NCI-H69 (cell line): ENCODE data around the gene UCKL1.

Experiments
- DNase-seq: peaks from one replicate; lab custom pipeline; 2025; lab: John Stamatoyannopoulos, UW

Gene UCKL1

DNA sequence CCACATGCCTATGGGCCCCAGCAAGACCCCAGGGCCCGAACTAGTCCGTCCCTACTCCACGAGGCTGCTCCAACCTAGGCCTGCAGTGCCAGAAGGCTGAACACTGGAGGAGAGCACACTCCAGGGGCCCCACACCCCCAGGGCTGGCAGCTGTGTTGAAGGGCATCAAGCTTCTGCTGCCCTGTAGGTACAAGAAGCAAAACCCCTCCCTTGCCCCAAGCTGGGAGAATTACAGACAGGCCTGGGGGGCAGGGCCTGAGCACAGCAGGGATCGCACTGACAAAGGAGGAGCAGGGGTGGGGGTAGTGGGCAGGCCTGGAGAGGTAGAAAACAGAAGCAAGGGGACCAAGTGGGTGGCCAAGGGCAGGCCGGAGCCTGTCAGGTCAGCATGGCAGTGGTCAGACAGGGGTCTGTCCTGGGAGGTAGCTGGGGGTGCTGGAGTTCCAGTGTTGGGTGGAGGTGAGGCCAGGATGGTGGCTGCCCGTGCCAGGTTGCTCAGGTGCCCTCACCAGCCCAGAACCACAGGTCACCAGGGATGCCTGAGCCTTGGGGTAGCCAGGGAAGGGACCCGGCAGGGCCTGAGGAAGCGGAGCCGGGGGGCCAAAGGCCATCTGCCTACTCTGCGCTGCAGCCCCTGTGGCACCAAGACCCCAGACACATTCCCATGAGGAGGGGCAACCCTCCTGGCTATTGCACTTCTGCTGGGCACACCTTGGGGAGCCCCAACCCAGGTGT, 2.9 kb upstream of the UCKL1 start:
- DNase-seq, result peak; percentile 77

DNA sequence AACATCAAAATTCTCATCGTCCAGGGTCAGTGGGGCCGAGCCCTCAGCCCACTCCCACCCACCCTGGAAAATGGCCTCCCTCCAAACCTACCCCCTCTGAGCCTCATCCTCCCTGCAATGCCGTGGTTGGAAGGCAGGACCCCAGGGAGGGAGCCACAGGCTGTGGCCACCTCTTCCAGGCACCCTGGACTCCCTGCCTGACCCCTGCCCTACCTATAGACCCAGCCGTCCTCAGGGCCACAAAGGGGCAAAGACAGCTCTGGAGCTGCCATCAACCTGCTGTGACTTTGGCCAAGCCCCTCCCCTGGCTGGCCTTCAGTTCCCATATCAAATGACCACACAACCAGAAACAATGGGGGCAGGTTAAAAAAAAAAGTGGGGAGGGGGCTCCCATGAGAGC, 2.3 kb upstream of the UCKL1 start:
- no peak for DNase-seq

DNA sequence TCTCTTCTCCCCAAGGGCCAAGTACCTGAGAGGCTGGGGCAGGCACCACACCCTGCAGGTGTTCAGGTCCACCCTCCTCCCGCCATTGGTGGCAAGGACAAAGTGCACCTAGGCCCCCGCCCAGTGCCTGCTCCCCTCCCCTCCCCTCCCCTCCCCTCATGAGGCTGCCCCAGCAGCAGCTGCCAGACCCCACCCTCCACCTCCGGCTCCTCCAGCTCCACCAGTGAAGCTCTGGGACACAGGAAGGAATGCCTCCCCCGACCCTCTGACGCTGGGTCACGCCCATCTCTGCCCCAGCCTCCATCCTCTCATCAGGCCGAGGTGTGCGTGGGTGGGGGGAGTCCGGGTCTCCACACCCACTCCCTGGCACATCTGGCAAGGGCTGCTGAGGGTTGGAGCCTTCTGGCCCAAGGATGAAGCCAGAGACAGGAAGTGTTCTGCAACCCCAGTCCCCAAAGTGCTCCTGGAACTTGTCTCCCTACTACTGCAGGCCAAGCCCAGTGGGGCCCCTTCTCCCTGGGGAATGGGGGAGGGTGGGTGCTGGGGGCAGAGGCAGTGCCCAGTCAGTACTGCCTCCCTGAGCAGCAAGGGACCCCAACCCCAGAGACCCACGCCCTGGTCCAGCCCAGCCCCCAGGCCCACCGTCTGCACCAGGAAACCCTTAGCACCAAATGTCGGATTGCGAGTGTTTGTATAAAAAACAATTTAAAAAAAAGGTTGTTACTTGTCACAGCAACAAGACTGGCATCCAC, 1.6 kb upstream of the UCKL1 start:
- DNase-seq, result peak; percentile 90

DNA sequence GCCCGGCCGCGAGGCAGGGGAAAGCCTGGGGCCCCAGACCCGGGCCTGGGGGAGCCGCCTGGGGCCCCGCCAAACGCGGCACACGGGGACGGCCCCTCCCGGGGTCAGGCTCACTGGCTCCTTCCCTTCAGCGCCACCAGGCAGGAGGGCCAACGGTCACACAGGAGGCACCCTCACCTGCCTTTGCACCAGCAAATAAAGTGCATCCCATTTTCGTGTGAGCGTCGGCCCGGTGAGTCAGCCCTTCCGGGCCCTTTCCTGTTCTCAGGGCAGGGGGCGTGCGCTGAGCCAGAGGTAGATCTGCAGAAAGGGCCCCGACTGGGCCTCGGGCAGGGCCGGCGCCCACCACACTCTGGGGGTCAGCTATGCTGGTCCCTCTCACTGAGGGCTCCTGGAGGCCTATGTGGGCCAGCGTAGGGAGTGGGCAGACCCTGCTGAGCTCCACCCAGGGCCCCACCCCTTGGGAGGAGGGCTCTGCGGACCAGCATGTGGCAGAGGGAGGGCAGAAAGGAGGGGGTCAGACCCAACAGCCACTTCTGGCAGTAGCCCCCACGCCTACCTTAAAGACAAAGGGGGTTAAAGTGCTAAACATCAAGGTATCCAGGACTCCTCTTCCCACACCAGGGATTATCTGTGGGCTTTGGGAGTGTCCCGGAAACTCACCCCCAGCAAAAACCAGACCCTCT, 931 bp upstream of the UCKL1 start:
- peak; percentile 87 for DNase-seq

DNA sequence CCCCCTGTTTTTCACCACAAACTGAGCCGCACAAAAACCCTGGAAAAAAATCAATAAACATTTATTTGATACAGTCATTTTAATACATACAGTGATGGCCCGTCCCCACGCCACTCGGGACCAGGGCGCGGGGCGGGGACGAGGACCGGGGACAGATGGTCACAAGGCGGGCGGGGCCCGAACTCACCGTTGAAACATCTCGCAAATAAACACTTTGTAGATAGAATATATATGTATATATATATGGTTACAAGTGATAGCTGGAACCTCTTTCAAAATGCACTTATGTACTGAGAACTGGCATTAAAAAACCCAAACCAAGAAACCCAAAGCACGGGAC, 418 bp upstream of the UCKL1 start:
- no peak for DNase-seq

- DNase-seq, result peak; percentile 32
These were observed 862 bp downstream of the UCKL1 start for GRCh38 chr20:63955281-63955826.

DNA sequence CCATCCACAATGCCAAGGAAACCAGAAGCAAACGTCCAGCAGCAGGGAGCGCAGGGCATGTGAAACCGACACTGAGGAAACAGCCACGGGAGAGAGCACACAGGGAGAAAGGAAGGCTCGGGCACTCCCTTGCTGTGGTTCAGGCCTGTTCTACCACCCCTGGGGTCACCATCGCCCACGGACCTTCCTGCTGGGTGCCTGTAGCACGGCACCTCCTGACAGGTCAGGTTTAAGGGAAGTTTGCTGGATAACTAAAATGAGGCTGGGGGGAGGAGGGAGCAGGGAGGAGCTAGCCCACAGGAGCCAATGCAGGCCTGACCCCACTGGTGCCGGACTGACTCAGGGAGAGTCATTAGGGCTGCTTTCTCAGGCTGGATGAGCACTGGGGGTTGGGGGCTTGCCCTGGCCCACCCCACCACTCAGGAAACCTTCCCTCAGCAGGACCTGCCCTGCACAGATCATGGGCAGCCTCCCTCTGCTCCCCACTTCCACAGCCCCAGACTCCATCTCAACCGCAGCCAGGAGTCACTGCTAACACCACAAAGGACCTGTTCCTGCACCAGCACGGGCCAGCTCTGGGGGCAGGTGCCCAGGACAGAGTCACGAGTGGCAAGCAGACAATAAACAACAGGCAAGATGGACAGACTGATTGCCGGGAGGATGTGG, 2.3 kb downstream of the UCKL1 start:
- no peak for DNase-seq

GRCh38 chr20:63952769-63953168, 3.4 kb downstream of the UCKL1 start:
- no peak for DNase-seq

- DNase-seq, result no peak
These were observed 4.0 kb downstream of the UCKL1 start for GRCh38 chr20:63952210-63952535.

DNA sequence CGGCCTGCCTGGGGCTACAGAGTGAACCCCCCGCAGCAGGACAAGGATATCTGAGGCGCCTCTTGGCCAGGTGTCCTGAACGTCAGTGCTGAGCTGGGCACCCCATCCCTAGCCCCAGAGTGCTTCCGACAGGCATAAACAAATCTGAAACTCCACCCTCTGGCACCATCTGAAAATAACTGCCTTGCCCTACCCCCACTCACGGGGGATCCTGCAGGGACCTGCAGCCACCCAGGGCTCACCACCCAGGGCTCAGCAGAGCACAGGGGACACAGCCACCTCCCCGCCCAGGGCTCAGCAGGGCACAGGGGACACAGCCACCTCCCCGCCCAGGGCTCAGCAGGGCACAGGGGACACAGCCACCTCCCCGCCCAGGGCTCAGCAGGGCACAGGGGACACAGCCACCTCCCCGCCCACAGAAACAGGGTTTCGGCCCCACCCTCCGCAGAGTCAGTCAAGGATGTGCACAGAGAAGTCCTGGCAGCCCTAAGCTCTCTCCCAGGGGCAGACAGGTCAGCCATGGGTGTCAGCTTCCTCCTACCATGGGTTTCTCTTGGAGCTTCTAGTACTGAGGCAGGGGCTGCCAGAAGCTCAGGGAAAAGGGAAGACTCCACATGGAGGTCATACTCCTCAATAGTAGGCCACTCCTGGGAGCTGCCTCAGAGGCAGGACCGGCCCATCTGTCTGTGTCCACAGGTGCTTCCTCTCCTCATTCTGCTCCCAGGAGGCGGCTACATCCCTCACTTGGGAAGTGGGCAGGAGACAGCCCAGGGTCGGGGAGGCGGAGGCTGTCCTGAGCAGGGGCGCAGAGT, 4.6 kb downstream of the UCKL1 start:
- no peak for DNase-seq

GRCh38 chr20:63950701-63951397, 5.4 kb downstream of the UCKL1 start:
- DNase-seq, result no peak

- DNase-seq, result no peak
These were observed 8.4 kb downstream of the UCKL1 start for GRCh38 chr20:63947638-63948456.

- no peak for DNase-seq
These were observed 9.1 kb downstream of the UCKL1 start for GRCh38 chr20:63946986-63947637.

DNA sequence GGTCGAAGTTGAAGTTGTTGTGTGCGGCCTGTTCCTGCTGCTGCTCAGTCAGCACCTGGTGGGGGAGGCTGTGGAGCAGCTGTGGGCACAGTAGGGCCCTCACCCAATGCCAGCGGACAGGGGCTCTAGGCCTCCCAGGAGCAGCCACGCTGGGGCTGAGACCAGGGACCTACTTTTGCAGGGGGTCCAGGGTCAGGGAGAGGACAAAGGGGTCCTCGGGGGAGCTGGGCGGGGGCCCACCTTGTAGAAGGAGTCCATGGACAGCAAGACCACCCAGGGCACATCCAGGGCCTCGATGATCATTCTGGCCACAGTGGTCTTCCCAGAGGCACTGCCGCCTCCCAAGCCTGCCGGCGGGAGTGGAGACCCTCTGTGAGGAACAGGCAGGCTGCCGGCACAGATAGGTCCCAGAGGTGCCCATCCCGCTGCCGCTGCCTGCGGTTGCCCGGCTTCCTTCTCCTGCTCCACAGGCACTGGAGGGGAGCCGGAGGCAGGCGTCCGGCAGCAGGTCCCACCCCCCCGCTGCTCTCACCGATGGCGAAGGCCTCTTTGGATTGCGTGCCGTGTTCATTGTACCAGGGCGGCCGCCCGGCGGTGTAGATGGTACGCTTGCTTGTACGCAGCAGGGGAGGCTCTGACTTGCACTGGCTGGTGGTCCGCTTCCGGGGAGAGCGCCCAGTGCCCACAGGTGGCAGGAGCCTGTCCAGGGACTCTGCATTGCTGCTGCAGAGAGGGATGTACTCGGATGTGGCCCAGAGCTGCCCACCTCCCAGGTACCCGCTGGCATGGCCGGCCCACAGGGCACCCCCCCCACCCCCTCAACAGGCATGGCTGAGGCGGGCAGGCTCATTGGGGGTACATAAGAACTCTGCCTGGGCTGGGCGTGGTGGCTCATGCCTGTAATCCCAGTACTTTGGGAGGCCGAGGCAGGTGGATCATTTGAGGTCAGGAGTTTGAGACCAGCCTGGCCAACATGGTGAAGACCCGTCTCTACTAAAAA, 10.0 kb downstream of the UCKL1 start:
- no peak for DNase-seq

GRCh38 chr20:63945031-63945658, 11.1 kb downstream of the UCKL1 start:
- no peak for DNase-seq

- DNase-seq, result no peak
These were observed 11.9 kb downstream of the UCKL1 start for GRCh38 chr20:63944078-63944941.

DNA sequence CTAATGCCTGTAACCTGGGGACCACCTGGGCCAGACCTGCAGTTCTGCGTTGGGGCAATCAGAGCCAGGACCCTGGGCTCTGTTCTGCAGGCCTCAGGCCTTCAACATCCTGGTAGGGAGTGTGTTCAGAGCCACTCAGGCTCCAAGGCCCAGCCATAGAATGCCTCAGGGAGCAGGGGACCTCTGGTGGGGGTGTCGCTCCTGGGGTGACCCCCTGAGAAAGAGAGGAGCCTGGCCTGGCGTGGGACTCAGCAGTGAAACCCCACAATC, 12.5 kb downstream of the UCKL1 start:
- no peak for DNase-seq
